Heart left ventricle (tissue), 16 donors: ENCODE measurements around the gene CCNA2. TPM values are rescaled to one million over a fixed set of nuclear protein-coding genes. Genes with fewer than 3 reads are reported as not detected.

Source experiments
- ATAC-seq, 4 donors: fragments of 200-7000 bp; cut with Tn5 transposase; one replicate each; pipeline ENCODE4 v1.9.1; 2020 to 2022; ENCODE audit warnings: moderate library complexity in 4 of 4, mild to moderate bottlenecking in 3 of 4, moderate number of reproducible peaks in 1 of 4
- DNase-seq, 5 donors: peaks; one replicate each; pipeline ENCODE4 v3.0.0-alpha.2; 2020
- H3K27ac ChIP-seq, 12 donors: fragments of 200-600 bp; sonication (generic) in 4 of 12; one replicate each; pipeline versions ENCODE4 v1.5.0 to v1.8.0; 2016 to 2022; ENCODE audit warnings: mild to moderate bottlenecking in 2 of 12
- H3K27me3 ChIP-seq, 9 donors: fragments of 200-600 bp; sonication (generic) in 2 of 9; one replicate each; pipeline versions ENCODE4 v1.5.1 to v1.8.0; 2016 to 2022; ENCODE audit warnings: mild to moderate bottlenecking in 3 of 9
- H3K36me3 ChIP-seq, 9 donors: fragments of 200-600 bp; sonication (generic) in 2 of 9; one replicate each; pipeline versions ENCODE4 v1.5.0 to v1.8.0; 2018 to 2022; ENCODE audit warnings: mild to moderate bottlenecking in 2 of 9
- H3K4me1 ChIP-seq, 12 donors: fragments of 200-600 bp; sonication (generic) in 4 of 12; one replicate each; pipeline versions ENCODE4 v1.5.0 to v1.8.0; 2016 to 2022; ENCODE audit warnings: mild to moderate bottlenecking in 3 of 12
- H3K4me3 ChIP-seq, 12 donors: fragments of 200-600 bp; sonication (generic) in 4 of 12; one replicate each; pipeline versions ENCODE4 v1.5.0 to v1.8.0; 2017 to 2022; ENCODE audit warnings: mild to moderate bottlenecking in 9 of 12, moderate library complexity in 4 of 12
- H3K9me3 ChIP-seq, 12 donors: fragments of 200-600 bp; sonication (generic) in 4 of 12; one replicate each; pipeline versions ENCODE4 v1.5.0 to v1.8.0; 2016 to 2022; ENCODE audit warnings: mild to moderate bottlenecking in 1 of 12
- CTCF ChIP-seq, 12 donors: fragments of 200-600 bp; sonication (generic) in 4 of 12; IDR thresholded peaks; one replicate each; pipeline versions ENCODE4 v1.5.0 to v1.8.0; 2018 to 2022; ENCODE audit warnings: antibody characterized with exemption in 12 of 12, mild to moderate bottlenecking in 5 of 12
- POLR2A ChIP-seq, 2 donors: fragments of 450-650 bp; IDR thresholded peaks; one replicate each; pipeline ENCODE4 v1.6.1; 2017; ENCODE audit warnings: antibody characterized with exemption in 2 of 2, mild to moderate bottlenecking in 2 of 2, moderate library complexity in 2 of 2
- whole genome bisulfite sequencing, 4 donors: extraction: QIAGEN DNeasy Blood & Tissue Kit in 2 of 4; methylation state at CpG; one replicate each; pipeline versions ENCODE4 v1.1.5 to v1.1.7; 2013 to 2018; 5-methylcytosine and 5-hydroxymethylcytosine counted together
- intact Hi-C, 10 donors: fragments of 100-400 bp; cut with DNase I; formaldehyde crosslinking; loops; one replicate each; pipeline versions ENCODE4 v1.11.1 to v1.14.2; 2022
- polyA plus RNA-seq, 2 donors: library from polyadenylated mRNA; stranded (reverse); fragments of 200-250 nt; gene quantifications; one replicate each; pipeline ENCODE4 v1.2.3, GENCODE V29; 2013
- total RNA-seq, 9 donors: library from RNA; depleted of rRNA in 2 of 9; stranded (reverse); fragments of >200 nt in 2 of 9; fragmentation: NEBNext Ultra II Directional in 3 of 9; extraction: Animal tissue kit (Norgen Biotek cat#: 25700) in 3 of 9; gene quantifications; one replicate each; pipeline versions ENCODE4 v1.1.0 to v1.2.4, GENCODE V29; 2016 to 2023
- donor health status: ischemic (EF 13 %, LVEDD 7.1; RV severe dilation, severe dysfunction).
- donor health status: healthy with polysubstance abuse.
- donor health status: DM: no; HTN: yes; CAD: no.
- donor health status: DM: no; HTN: no; CAD: no.
- donor health status: ischemic (EF 25% LVEDD 6.9; RV normal size, moderate dysfunction).
- donor health status: ischemic (EF 25% LVEDD 5.7; RV mildly dilated, moderate dysfunction).
- donor health status: healthy.
- donor health status: DM: yes; HTN: yes; CAD: no.
- donor health status: ischemic (EF 35%, LVEDD 5.7; RV mildly dilated, moderate dysfunction).
- donor health status: nonischemic (EF 11% LVEDD 7.7; RV severe dilation, severe dysfunction).
- donor health status: DM: yes; HTN: yes; CAD: no.
- donor health status: PGD.
- donor health status: ischemic (EF 29% LVEDD 5.4; RV normal size, mild dysfunction).
- donor health status: nonischemic (EF 23%, LVEDD 6.1; RV moderate dilation, normal function).

Gene CCNA2
- total and polyA plus RNA-seq, 11 donors: 0.09 to 9.4 (median 0.40) TPM; not detected in 1

DNA sequence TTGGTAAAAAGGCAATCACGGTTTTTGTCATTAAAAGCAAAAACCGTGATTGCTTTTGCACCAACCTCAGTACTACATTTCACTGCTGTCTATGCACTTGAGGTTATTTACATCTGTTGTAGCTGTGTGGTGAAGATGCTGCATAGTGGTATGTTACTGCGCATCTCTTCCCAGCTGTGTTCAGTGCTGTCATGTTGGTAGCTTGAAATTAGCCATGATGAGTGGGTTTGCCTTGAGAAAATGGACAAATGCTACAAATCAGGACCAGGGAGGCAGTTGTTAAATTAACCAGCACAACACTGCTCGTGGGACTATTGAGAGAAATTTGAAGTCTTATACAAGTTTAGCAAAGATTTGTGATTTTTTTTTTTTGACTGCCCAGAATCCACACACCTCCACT lies 56.5 kb downstream of the CCNA2 start:
- Histone ChIP-seq H3K27ac (no peak overlapping the region), H3K9me3 (no peaks in the 10 kb centered on the region), H3K4me1 (peaks cover 0 to 11% (median 5%) of the 10 kb centered on the region in 12 donors), H3K27me3 (peaks cover 4 to 57% (median 19%) of the 10 kb centered on the region in 9 donors), H3K36me3 (no peaks in the 10 kb centered on the region), H3K4me3 (no peak overlapping the region)
- intact Hi-C loops: no loop called here
- TF ChIP-seq CTCF (IDR thresholded peaks at IDR 0.05) (no peak), POLR2A (IDR thresholded peaks at IDR 0.05) (no peak)
- 93 to 97% (median 96%) methylated on average over 4 of the region's 4 CpGs for WGBS, 4 donors
- ATAC-seq (no peak), DNase-seq (no peak)

Other genes starting within 250 kb of the CCNA2 start
- gene ANXA5, start 126.9 kb downstream of the CCNA2 start, total RNA-seq: 100 to 1,000 TPM; 108 to 283 (median 168) TPM
- gene ANXA5, start 126.9 kb downstream of the CCNA2 start, polyA plus RNA-seq: 100 to 1,000 TPM; 104 to 269 TPM
- gene SMIM43, start 58.7 kb downstream of the CCNA2 start, total RNA-seq: 1 to 10 TPM in 1 of 9 donors, under 1 TPM in 1, not detected in 7; 0.16 to 1.0 TPM
- gene SMIM43, start 58.7 kb downstream of the CCNA2 start, polyA plus RNA-seq: 1 to 10 TPM in 1 of 2 donors, under 1 TPM in 1; 0.08 to 1.7 TPM
- 10 to 100 TPM; 12.2 to 23.6 (median 15.7) TPM for gene EXOSC9, start 22.6 kb downstream of the CCNA2 start, total RNA-seq
- 10 to 100 TPM; 18.2 to 26.2 TPM for gene EXOSC9, start 22.6 kb downstream of the CCNA2 start, polyA plus RNA-seq
- 1 to 10 TPM; 3.3 to 7.8 (median 4.9) TPM for gene BBS7, start 46.6 kb upstream of the CCNA2 start, total RNA-seq
- 10 to 100 TPM in 1 of 2 donors, 1 to 10 TPM in 1; 2.7 to 13.9 TPM for gene BBS7, start 46.6 kb upstream of the CCNA2 start, polyA plus RNA-seq
- under 1 TPM in 8 of 9 donors, not detected in 1; 0.09 to 0.29 (median 0.15) TPM for gene TRPC3, start 128.2 kb upstream of the CCNA2 start, total RNA-seq
- gene TRPC3, start 128.2 kb upstream of the CCNA2 start, polyA plus RNA-seq: under 1 TPM; 0.06 to 0.23 TPM